PC-9 (cell line): ENCODE measurements around the gene SIK2. TPM values are rescaled to one million over a fixed set of nuclear protein-coding genes. Genes with fewer than 3 reads are reported as not detected.
"Not testable (repeated sequence)": the region's sequence is repeated elsewhere in the genome, so short reads cannot be mapped to it uniquely, and the experiment has no call there.

ENCODE experiments used
- BruUV-seq: library from RNA; stranded (reverse); fragments of 400-500 nt; replicated peaks from 2 replicates; lab custom pipeline; 2021; lab: Mats Ljungman, UMichigan
- CTCF ChIA-PET: fragments of 300-600 bp; sonication (Branson Sonifier 250); formaldehyde crosslinking; loops from one replicate; lab custom pipeline; 2022; ENCODE audit warnings: antibody characterized with exemption; lab: Charles Lee
- POLR2A ChIA-PET: fragments of 300-600 bp; sonication (Branson Sonifier 250); formaldehyde crosslinking; loops from one replicate; lab custom pipeline; 2022; ENCODE audit warnings: antibody characterized with exemption; ENCODE audit not compliant: unreplicated experiment; lab: Charles Lee
- DNase-seq, 2 experiments: peaks; one replicate each; pipeline versions ENCODE4 v3.0.0 to v3.0.0-alpha.2; 2015 to 2022; ENCODE audit warnings: mixed read lengths in 1 of 2
- H2AFZ ChIP-seq: fragments of 200-600 bp; sonication (generic); 2 replicates; pipeline ENCODE4 v1.8.1; 2017; ENCODE audit warnings: antibody characterized with exemption
- H3F3A ChIP-seq: fragments of 200-600 bp; sonication (generic); 2 replicates; pipeline ENCODE4 v1.8.1; 2017; ENCODE audit warnings: antibody characterized with exemption, mild to moderate bottlenecking, low read depth; ENCODE audit not compliant: insufficient read depth
- H3K27ac ChIP-seq: fragments of 200-600 bp; sonication (generic); 2 replicates; pipeline ENCODE4 v1.6.1; 2016; ENCODE audit warnings: mixed run types
- H3K27me3 ChIP-seq: fragments of 200-600 bp; sonication (generic); 2 replicates; pipeline ENCODE4 v1.6.1; 2016; ENCODE audit warnings: low read depth, mixed run types; ENCODE audit not compliant: insufficient read depth
- H3K36me3 ChIP-seq: fragments of 200-600 bp; sonication (generic); 2 replicates; pipeline ENCODE4 v1.6.1; 2016; ENCODE audit warnings: low read depth, mixed run types
- H3K4me1 ChIP-seq: fragments of 200-600 bp; sonication (generic); replicated peaks from 2 replicates; pipeline ENCODE4 v1.6.1; 2016; ENCODE audit warnings: mixed run types; ENCODE audit not compliant: insufficient read depth
- H3K4me2 ChIP-seq: fragments of 200-600 bp; sonication (generic); 2 replicates; pipeline ENCODE4 v1.6.1; 2017; ENCODE audit warnings: mixed run types
- H3K4me3 ChIP-seq: fragments of 200-600 bp; sonication (generic); 2 replicates; pipeline ENCODE4 v1.6.1; 2016; ENCODE audit warnings: mixed run types
- H3K79me2 ChIP-seq: fragments of 200-600 bp; sonication (generic); 2 replicates; pipeline ENCODE4 v1.6.1; 2017; ENCODE audit warnings: low read depth, mixed run types
- H3K9me2 ChIP-seq: fragments of 200-600 bp; sonication (generic); 2 replicates; pipeline ENCODE4 v1.8.1; 2017; ENCODE audit warnings: mild to moderate bottlenecking; ENCODE audit not compliant: insufficient read depth
- H3K9me3 ChIP-seq: fragments of 200-600 bp; sonication (generic); 2 replicates; pipeline ENCODE4 v1.8.1; 2016; ENCODE audit warnings: low read depth; ENCODE audit not compliant: insufficient read depth
- H4K20me1 ChIP-seq: fragments of 200-600 bp; sonication (generic); 2 replicates; pipeline ENCODE4 v1.8.1; 2017; ENCODE audit not compliant: insufficient read depth
- EZH2 ChIP-seq: fragments of 200-600 bp; sonication (generic); IDR thresholded peaks from 2 replicates; pipeline ENCODE4 v1.8.0; 2017; ENCODE audit warnings: antibody characterized with exemption, low read depth
- intact Hi-C: fragments of 100-400 bp; cut with micrococcal nuclease; formaldehyde crosslinking; loops from one replicate; pipeline ENCODE4 v1.10.0; 2022; ENCODE audit not compliant: unreplicated experiment
- total RNA-seq: library from RNA; stranded (reverse); gene quantifications from 2 replicates; pipeline ENCODE4 v1.2.3, GENCODE V29; 2021
- TF ChIP-seq, protein P1 (sequence below): fragments of 200-600 bp; sonication (generic); conservative IDR thresholded peaks from 2 replicates; pipeline ENCODE4 v1.6.1; 2017; ENCODE audit warnings: mixed run types, antibody characterized with exemption, mild to moderate bottlenecking, moderate library complexity

Gene SIK2
- total RNA-seq, 1 experiment from 2014 or later: 16.2 TPM

DNA sequence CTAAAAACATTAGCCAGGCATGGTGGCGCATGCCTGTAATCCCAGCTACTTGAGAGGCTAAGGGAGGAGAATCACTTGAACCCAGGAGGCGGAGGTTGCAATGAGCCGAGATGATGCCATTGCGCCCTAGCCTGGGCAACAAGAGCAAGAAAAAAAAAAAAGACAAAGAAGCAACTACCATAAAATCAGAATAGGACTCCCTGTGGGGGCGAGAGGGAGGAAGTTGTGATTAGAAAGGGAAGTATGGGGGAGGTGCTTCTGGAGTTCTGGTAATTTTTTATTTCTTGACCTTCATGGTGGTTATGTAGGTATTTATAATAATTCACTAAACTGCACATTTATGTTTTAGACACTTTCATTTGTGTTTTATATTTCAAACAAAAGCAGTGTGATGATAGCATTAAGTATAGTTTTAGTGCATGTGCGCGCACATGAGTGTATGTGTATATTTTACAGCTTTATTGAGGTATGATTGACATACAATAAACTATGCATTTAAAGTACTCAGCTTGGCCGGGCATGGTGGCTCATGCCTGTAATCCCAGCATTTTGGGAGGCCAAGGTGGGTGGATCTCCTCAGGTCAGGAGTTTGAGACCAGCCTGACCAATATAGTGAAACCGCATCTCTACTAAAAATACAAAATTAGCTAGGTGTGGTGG, 43.5 kb downstream of the SIK2 start:
- Histone ChIP-seq H3K4me3 (no peak overlapping the region), H3K4me2 (no peak overlapping the region), H4K20me1 (peaks cover 3% of the 10 kb centered on the region; the same call in 1 of the 2 replicates), H2AFZ (no peak overlapping the region), H3K9me2 (no peaks in the 10 kb centered on the region), H3K36me3 (peaks cover 5% of the 10 kb centered on the region; the same call in 1 of the 2 replicates), H3K27ac (no peak overlapping the region), H3K27me3 (no peaks in the 10 kb centered on the region), H3K4me1 (peaks cover 8% of the 10 kb centered on the region; the same call in 1 of the 2 replicates), H3K79me2 (peaks cover 13% of the 10 kb centered on the region; the same call in 1 of the 2 replicates), H3K9me3 (no peaks in the 10 kb centered on the region), H3F3A (0 out of 2 replicates have a peak, but pooled peaks cover 4% of the 10 kb centered on the region)
- POLR2A ChIA-PET: no interaction called here
- peak in 1 of 2 experiments; percentile 16 for DNase-seq
- CTCF ChIA-PET: no interaction called here
- no TSS peak for BruUV-seq
- intact Hi-C loops: no loop called here
- TF ChIP-seq EZH2: no peak
- TF ChIP-seq, protein P1, sequence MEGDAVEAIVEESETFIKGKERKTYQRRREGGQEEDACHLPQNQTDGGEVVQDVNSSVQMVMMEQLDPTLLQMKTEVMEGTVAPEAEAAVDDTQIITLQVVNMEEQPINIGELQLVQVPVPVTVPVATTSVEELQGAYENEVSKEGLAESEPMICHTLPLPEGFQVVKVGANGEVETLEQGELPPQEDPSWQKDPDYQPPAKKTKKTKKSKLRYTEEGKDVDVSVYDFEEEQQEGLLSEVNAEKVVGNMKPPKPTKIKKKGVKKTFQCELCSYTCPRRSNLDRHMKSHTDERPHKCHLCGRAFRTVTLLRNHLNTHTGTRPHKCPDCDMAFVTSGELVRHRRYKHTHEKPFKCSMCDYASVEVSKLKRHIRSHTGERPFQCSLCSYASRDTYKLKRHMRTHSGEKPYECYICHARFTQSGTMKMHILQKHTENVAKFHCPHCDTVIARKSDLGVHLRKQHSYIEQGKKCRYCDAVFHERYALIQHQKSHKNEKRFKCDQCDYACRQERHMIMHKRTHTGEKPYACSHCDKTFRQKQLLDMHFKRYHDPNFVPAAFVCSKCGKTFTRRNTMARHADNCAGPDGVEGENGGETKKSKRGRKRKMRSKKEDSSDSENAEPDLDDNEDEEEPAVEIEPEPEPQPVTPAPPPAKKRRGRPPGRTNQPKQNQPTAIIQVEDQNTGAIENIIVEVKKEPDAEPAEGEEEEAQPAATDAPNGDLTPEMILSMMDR: no peak

DNA sequence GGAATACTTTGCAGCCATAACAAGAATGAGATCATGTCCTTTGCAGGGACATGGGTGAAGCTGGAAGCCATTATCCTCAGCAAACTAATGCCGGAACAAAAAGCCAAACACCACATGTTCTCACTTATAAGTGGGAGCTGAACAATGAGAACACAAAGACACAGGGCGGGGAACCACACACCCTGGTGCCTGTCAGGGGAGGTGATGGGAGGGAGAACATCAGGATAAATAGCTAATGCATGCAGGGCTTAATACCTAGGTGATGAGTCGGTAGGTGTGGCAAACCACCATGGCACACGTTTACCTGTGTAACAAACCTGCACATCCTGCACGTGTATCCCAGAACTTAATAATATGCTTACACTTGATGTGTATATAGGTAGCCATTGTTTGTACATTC, 49.1 kb downstream of the SIK2 start:
- H4K20me1 ChIP-seq, H2AFZ ChIP-seq, CTCF ChIA-PET, H3K9me3 ChIP-seq, H3F3A ChIP-seq, intact Hi-C loops, BruUV-seq, H3K27ac ChIP-seq, H3K79me2 ChIP-seq, H3K27me3 ChIP-seq, H3K4me3 ChIP-seq, H3K4me2 ChIP-seq, POLR2A ChIA-PET, H3K36me3 ChIP-seq, H3K9me2 ChIP-seq: not testable (repeated sequence)
- DNase-seq: peak; percentile 44 to 58
- peaks cover 13% of the 10 kb centered on the region; the same call in 1 of the 2 replicates for H3K4me1 ChIP-seq

DNA sequence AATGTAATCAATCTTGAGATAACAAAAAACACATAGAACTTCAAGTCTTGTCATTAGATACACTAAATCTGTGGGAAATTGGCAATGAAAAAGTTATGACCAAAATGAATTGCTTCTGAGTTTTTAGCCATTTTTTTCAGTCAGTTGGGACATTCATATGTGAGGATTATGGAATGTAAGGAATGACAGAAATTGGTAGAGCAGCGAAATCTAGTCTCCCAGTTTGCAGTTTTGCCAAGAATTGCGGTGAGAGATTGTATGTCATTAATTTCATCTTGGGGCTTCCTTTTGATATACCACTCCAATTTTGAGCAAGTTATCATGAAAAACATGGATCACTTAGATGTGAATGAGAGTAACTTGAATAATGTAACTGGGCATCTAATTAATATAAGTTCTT, 49.9 kb downstream of the SIK2 start:
- Histone ChIP-seq H3K27ac (no peak overlapping the region), H3F3A (no peaks in the 10 kb centered on the region), H3K4me1 (peaks cover 13% of the 10 kb centered on the region; the same call in 1 of the 2 replicates), H3K36me3 (peaks cover 11% of the 10 kb centered on the region; the same call in 1 of the 2 replicates), H3K4me2 (no peak overlapping the region), H3K79me2 (peaks cover 3% of the 10 kb centered on the region; the same call in 1 of the 2 replicates), H3K9me3 (no peaks in the 10 kb centered on the region), H2AFZ (no peak overlapping the region), H3K27me3 (no peaks in the 10 kb centered on the region), H3K9me2 (no peaks in the 10 kb centered on the region), H3K4me3 (no peak overlapping the region), H4K20me1 (no peaks in the 10 kb centered on the region; the same call in 1 of the 2 replicates)
- intact Hi-C loops: no loop called here
- ChIA-PET POLR2A (no interaction called here), CTCF (no interaction called here)
- DNase-seq: no peak
- BruUV-seq: no TSS peak
- TF ChIP-seq, protein P1: no peak
- no peak for TF ChIP-seq EZH2
